Effector memory CD4-positive, alpha-beta T cell (primary cell): ENCODE data around the gene SLC25A24.
"Not testable (repeated sequence)": the region's sequence is repeated elsewhere in the genome, so short reads cannot be mapped to it uniquely, and the experiment has no call there.

ENCODE experiments used
- DNase-seq, 3 donors: peaks; one replicate each; pipeline ENCODE4 v3.0.0-alpha.2; 2020
- H3K27ac ChIP-seq: 2 replicates; pipeline ENCODE4 v1.7.0; 2013; ENCODE audit warnings: mild to moderate bottlenecking, low read length, moderate library complexity; ENCODE audit not compliant: insufficient read depth, poor library complexity, severe bottlenecking
- H3K27me3 ChIP-seq: replicated peaks from 2 replicates; pipeline ENCODE4 v1.7.0; 2013; ENCODE audit warnings: mild to moderate bottlenecking, low read length; ENCODE audit not compliant: insufficient read depth, control insufficient read depth, poor library complexity, severe bottlenecking
- H3K36me3 ChIP-seq: 2 replicates; pipeline ENCODE4 v1.7.0; 2013; ENCODE audit warnings: mild to moderate bottlenecking, low read length, moderate library complexity; ENCODE audit not compliant: control insufficient read depth, insufficient read depth
- H3K4me1 ChIP-seq: 2 replicates; pipeline ENCODE4 v1.7.0; 2013; ENCODE audit warnings: low read length, mild to moderate bottlenecking; ENCODE audit not compliant: control insufficient read depth, insufficient read depth, poor library complexity, severe bottlenecking
- H3K4me3 ChIP-seq: 2 replicates; pipeline ENCODE4 v1.7.0; 2013; ENCODE audit warnings: low read length, low read depth, mild to moderate bottlenecking; ENCODE audit not compliant: insufficient read depth, poor library complexity, severe bottlenecking
- H3K9me3 ChIP-seq: 2 replicates; pipeline ENCODE4 v1.7.0; 2013; ENCODE audit warnings: mild to moderate bottlenecking, low read length, moderate library complexity; ENCODE audit not compliant: control insufficient read depth

SLC25A24 gene

GRCh38 chr1:108199201-108199691 lies 897 bp downstream of the SLC25A24 start:
- no peaks in the 10 kb centered on the region for H3K9me3 ChIP-seq
- H3K4me1 ChIP-seq = peaks cover 7% of the 10 kb centered on the region
- peak overlapping the region; percentile 70 for H3K27ac ChIP-seq
- H3K36me3 ChIP-seq = no peaks in the 10 kb centered on the region
- H3K27me3 ChIP-seq = no peaks in the 10 kb centered on the region
- DNase-seq = no peak
- peak overlapping the region; percentile 95 for H3K4me3 ChIP-seq

- Histone ChIP-seq H3K27me3 (no peaks in the 10 kb centered on the region), H3K36me3 (no peaks in the 10 kb centered on the region), H3K4me3 (no peak overlapping the region), H3K4me1 (peaks cover 2% of the 10 kb centered on the region), H3K27ac (no peak overlapping the region), H3K9me3 (no peaks in the 10 kb centered on the region)
- DNase-seq = no peak
Measured at GRCh38 chr1:108194051-108194450, 6.1 kb downstream of the SLC25A24 start.

- Histone ChIP-seq H3K36me3 (no peaks in the 10 kb centered on the region), H3K9me3 (no peaks in the 10 kb centered on the region), H3K4me3 (no peak overlapping the region), H3K27me3 (no peaks in the 10 kb centered on the region), H3K27ac (no peak overlapping the region), H3K4me1 (no peaks in the 10 kb centered on the region)
- DNase-seq = no peak
Measured at GRCh38 chr1:108193333-108193732, 6.8 kb downstream of the SLC25A24 start.

- H3K36me3 ChIP-seq = no peaks in the 10 kb centered on the region
Measured at GRCh38 chr1:108192581-108192980, 7.6 kb downstream of the SLC25A24 start.

GRCh38 chr1:108190686-108191416 lies 9.3 kb downstream of the SLC25A24 start:
- Histone ChIP-seq H3K4me1 (no peaks in the 10 kb centered on the region), H3K4me3 (no peak overlapping the region), H3K36me3 (no peaks in the 10 kb centered on the region), H3K9me3 (no peaks in the 10 kb centered on the region), H3K27me3 (no peaks in the 10 kb centered on the region), H3K27ac (no peak overlapping the region)
- DNase-seq = no peak

More at GRCh38 chr1:108192581-108192980, 7.6 kb downstream of the SLC25A24 start:
- no peak overlapping the region for H3K27ac ChIP-seq
- no peaks in the 10 kb centered on the region for H3K9me3 ChIP-seq
- DNase-seq = no peak
- no peaks in the 10 kb centered on the region for H3K27me3 ChIP-seq
- H3K4me1 ChIP-seq = no peaks in the 10 kb centered on the region
- no peak overlapping the region for H3K4me3 ChIP-seq

GRCh38 chr1:108190001-108190634 lies 10.0 kb downstream of the SLC25A24 start:
- H3K9me3 ChIP-seq = no peaks in the 10 kb centered on the region
- no peaks in the 10 kb centered on the region for H3K27me3 ChIP-seq
- no peak for DNase-seq
- H3K4me3 ChIP-seq = no peak overlapping the region
- H3K27ac ChIP-seq = no peak overlapping the region
- H3K4me1 ChIP-seq = no peaks in the 10 kb centered on the region
- no peaks in the 10 kb centered on the region for H3K36me3 ChIP-seq

- Histone ChIP-seq H3K27ac (no peak overlapping the region), H3K36me3 (peaks cover 8% of the 10 kb centered on the region), H3K4me3 (no peak overlapping the region), H3K4me1 (no peaks in the 10 kb centered on the region), H3K9me3 (no peaks in the 10 kb centered on the region), H3K27me3 (no peaks in the 10 kb centered on the region)
- DNase-seq = no peak
Measured at GRCh38 chr1:108188801-108189200, 11.3 kb downstream of the SLC25A24 start.

GRCh38 chr1:108182959-108183700 lies 17.0 kb downstream of the SLC25A24 start:
- Histone ChIP-seq H3K36me3 (peaks cover 19% of the 10 kb centered on the region), H3K27ac (no peak overlapping the region), H3K9me3 (no peaks in the 10 kb centered on the region), H3K4me1 (no peaks in the 10 kb centered on the region), H3K4me3 (no peak overlapping the region), H3K27me3 (no peaks in the 10 kb centered on the region)
- no peak for DNase-seq

- Histone ChIP-seq H3K4me1 (no peaks in the 10 kb centered on the region), H3K27ac (no peak overlapping the region), H3K4me3 (no peak overlapping the region), H3K27me3 (no peaks in the 10 kb centered on the region), H3K36me3 (peaks cover 18% of the 10 kb centered on the region), H3K9me3 (no peaks in the 10 kb centered on the region)
- DNase-seq = no peak
Measured at GRCh38 chr1:108179018-108179417, 21.1 kb downstream of the SLC25A24 start.

- not testable (repeated sequence) for H3K27me3 ChIP-seq, H3K27ac ChIP-seq, DNase-seq, H3K9me3 ChIP-seq, H3K36me3 ChIP-seq, H3K4me1 ChIP-seq, H3K4me3 ChIP-seq
Measured at GRCh38 chr1:108162409-108162808, 37.7 kb downstream of the SLC25A24 start.
